ENCODE results near the gene LRIT2.

DNA sequence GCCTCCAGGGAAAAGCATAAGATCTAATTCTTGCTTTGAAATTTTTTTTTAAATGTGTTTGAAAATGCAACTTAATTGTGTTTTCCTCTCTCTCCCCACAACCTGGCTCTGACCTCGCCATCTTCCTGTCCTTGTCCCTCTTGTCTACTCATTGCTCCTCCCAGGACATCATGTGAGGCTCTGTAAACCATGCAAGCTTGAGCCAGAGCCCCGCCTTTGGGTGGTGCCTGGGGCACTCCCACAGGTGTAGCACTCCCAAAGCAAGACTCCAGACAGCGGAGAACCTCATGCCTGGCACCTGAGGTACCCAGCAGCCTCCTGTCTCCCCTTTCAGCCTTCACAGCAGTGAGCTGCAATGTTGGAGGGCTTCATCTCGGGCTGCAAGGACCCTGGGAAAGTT, 40.8 kb downstream of the LRIT2 start:
- TF ChIP-seq, protein P1, sequence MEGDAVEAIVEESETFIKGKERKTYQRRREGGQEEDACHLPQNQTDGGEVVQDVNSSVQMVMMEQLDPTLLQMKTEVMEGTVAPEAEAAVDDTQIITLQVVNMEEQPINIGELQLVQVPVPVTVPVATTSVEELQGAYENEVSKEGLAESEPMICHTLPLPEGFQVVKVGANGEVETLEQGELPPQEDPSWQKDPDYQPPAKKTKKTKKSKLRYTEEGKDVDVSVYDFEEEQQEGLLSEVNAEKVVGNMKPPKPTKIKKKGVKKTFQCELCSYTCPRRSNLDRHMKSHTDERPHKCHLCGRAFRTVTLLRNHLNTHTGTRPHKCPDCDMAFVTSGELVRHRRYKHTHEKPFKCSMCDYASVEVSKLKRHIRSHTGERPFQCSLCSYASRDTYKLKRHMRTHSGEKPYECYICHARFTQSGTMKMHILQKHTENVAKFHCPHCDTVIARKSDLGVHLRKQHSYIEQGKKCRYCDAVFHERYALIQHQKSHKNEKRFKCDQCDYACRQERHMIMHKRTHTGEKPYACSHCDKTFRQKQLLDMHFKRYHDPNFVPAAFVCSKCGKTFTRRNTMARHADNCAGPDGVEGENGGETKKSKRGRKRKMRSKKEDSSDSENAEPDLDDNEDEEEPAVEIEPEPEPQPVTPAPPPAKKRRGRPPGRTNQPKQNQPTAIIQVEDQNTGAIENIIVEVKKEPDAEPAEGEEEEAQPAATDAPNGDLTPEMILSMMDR (IDR thresholded peaks at IDR 0.05), result no peak
- no peak for TF ChIP-seq ZFX (IDR thresholded peaks at IDR 0.05; ENCODE audit: borderline replicate concordance)
